Activated CD4-positive, CD25-positive, alpha-beta regulatory T cell treated with anti-CD3 and anti-CD28 coated beads, Interleukin-2, amount 50 U/mL, for 72 hours (primary cell): ENCODE measurements around the gene CEP72.

Source experiments
- DNase-seq: peaks from one replicate; pipeline ENCODE4 v3.0.0; 2021

The CEP72 gene

DNA sequence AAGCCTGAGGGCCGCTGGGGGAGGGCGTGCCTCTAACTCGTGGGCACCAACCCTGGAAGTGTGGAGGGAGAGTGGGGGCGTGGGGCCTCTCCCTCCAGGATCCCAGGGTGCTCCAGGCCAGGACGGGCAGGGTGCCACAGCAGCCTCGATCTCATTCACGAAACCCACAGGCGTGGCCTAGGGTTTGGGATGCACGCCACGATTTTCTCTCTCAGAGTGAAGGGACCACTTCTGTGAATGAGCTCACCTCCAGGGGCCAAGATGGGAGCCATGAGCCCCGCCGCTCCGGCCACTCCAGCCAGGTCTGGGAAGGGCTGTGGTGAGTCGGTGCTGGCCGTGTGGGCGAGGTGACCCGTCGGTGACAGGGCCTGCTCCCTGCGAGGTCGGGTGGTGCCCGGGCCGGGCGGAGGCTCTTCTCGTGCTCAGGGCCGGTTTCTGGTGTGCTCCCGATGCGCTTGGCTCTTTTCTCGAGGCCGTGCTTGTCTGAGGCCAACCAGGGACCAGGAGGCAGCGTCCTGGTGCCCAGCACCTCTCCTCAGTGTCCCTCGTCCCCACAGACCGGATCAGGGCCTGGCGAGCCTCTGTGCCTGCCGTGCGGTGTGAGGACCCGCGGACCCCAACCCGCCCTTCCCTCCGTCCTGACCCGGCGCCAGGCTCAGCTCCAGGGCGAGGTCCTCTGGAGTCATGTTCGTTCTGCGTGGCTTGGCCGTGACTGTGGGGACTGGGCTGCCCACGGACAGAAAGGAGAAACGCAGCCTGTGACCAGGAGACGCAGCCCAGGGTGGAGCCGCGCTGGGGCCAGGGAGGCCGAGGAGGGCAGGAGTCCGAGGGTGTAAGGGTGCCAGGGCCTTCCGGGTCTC, 50.0 kb downstream of the CEP72 start:
- no peak for DNase-seq

GRCh38 chr5:662751-663435, 50.8 kb downstream of the CEP72 start:
- DNase-seq: peak; percentile 24

- no peak for DNase-seq
Measured at GRCh38 chr5:663436-664342, 51.5 kb downstream of the CEP72 start.

- peak; percentile 28 for DNase-seq
Measured at GRCh38 chr5:664343-664993, 52.3 kb downstream of the CEP72 start.

DNA sequence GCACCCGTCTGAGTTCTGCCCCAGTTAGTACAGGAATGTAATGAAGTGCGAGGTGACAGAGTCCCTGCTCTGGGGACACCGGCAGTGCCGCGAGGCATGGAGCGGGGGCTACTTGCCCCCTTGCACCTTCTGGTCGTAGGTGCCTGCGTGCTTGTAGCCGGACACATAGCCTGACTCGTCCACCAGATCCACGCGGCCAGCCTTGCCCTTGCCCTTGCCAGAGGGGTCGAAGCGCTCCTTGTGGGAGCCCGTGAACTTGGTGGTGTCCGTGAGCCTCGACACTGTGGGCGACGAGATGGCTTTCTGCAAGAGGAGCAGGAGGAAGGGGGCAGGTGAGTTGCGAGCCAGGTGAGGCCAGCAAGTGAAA, 52.8 kb downstream of the CEP72 start:
- DNase-seq: peak; percentile 29

DNA sequence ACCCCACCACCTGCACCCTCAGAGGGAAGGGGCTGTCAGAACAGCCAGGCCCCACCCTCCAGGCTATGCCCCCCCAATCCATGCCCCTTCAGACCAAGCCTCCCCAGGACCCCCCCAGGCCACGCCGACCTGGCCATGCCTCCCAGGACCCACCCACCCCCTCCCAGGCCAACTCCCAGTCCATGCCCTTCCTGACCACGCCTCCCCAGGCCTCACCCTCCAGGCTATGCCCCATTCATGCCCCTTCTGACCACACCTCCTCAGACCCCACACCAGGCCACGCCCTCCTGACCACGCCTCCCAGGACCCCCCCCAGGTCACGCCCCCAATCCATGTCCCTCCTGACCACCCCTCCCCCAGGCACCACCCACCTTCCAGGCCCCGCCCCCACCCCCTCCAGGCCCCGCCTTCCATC, 53.4 kb downstream of the CEP72 start:
- no peak for DNase-seq

- DNase-seq: peak; percentile 23
Measured at GRCh38 chr5:665956-666711, 54.0 kb downstream of the CEP72 start.

DNA sequence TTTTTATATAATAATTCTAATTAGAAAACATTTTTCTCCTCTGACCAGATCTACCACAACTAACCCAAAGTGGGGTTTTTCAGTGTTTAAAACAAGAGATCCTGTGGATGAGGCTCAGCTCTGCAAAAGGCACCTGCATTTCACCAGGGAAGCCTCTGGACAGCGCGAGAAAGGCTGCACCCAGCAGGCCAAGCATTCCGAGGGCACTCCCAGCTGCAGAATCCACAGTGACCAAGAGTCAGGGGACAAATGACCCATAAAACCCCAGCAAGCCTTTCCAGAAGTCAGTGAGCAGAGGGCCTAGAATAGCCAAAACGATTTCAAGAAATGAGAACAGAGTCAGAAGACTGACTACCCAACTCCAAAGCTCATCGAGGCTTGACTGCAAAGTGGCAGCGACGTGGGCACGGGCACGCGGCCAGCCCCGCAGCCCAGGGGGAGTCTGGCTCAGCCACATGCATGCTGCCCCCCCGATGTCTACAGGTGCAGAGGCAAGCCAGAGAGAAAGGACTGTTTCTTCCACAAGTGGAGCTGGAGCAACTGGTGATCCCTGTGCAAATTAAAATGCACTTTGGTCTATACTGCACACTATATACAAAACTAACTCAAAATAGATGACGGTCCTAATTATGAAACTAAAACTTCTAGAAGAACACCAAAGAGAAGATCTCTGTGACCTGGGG, 54.8 kb downstream of the CEP72 start:
- no peak for DNase-seq

DNA sequence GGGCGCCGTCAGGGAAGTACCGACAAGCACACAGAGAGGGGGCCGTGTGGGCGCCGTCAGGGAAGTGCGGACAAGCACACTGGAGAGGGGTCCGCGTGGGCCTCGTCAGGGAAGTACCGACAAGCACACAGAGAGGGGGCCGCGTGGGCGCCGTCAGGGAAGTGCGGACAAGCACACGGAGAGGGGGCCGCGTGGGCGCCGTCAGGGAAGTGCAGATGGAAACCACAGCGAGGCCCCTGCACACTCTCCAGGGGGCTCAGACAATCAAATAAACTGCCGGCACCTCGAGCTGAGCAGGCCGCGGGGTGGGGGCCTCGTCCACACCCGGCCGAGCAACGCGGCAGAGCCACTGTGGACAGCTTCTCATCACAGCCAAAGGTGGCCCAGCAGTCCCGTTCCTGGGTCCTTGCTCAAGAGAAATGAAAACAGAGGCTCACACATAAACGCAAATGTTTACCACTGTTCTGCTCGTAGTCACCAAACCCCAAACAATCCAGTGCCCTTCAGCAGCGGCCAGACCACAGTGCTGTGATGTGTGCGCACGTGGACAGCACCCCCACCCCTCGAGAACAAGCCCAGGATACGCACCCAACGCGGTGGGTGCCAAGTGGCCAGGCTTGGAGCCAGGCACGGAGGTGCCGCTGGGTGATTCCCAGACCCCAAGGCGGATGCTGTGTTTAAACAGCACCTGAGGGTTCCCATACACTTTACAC, 56.3 kb downstream of the CEP72 start:
- no peak for DNase-seq

GRCh38 chr5:669111-669841, 57.1 kb downstream of the CEP72 start:
- DNase-seq: peak; percentile 69

DNA sequence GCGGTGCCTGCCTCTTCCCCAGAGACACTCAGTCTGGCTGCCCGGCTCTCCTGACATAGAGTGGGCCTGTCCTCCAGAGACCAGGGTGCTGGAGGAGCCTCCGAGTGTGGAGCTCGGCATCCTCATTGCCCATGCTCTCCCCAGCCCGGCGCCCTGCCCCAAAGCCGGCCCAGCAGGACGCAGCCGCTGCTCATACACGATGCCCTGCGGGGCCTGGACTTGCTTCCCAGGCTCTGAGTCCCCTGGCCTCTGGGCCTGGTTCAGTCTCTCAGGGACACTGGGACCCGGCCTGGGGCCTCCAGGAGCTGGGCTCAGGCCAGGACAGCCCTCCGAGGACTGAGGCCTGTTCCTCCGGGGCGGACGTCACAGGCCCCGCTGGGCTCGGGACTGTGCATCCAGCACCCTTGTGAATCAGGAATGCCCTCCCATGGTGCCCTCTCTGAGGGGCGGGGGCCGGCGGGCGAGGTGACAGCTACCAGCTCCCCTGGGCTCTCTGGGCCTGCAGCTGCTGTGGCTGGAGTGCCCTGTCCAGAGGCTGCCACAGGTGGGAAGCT, 57.8 kb downstream of the CEP72 start:
- DNase-seq: no peak

DNA sequence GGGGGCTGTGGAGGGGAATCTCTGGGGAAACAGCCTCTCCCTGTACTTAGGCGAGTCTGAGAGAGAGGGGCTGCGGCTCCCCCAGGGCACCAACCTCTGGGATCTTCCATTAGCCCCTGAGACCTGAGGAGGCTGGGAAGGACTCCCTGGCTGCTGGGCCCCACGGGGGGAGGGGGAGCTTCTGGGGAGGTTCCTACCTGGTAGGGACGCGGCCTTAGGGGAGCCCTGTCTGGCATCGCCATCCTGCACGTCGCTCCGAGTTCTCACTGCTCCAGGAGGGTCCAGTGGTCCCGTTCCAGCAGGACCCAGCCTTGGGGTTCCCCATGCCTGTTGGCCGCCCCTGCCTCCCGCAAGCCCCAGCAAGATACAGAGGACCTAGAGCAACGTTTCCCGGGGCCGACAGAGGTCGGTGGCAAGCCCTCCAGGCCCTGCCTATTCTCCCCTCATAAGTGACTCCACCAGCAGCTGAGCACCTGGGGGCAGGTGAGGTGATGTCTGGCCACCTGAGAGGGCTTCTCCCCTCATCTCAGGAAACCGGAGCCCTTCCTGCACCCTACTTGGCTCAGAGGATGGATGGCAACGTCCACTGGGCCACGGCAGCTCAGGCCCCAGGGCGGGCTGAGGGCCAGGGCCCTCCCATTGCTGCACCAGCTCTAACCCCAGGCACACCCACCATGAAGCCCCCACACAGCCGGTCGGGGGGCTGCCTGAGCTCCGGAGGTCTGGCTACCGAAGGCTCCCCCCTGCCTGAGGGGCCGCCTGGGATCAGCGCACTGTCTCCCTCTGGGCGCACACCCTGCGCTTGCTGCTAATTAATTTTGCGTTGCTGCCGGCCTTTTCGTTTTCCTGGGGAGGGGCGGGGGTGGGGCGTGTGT, 58.5 kb downstream of the CEP72 start:
- peak; percentile 32 for DNase-seq

DNA sequence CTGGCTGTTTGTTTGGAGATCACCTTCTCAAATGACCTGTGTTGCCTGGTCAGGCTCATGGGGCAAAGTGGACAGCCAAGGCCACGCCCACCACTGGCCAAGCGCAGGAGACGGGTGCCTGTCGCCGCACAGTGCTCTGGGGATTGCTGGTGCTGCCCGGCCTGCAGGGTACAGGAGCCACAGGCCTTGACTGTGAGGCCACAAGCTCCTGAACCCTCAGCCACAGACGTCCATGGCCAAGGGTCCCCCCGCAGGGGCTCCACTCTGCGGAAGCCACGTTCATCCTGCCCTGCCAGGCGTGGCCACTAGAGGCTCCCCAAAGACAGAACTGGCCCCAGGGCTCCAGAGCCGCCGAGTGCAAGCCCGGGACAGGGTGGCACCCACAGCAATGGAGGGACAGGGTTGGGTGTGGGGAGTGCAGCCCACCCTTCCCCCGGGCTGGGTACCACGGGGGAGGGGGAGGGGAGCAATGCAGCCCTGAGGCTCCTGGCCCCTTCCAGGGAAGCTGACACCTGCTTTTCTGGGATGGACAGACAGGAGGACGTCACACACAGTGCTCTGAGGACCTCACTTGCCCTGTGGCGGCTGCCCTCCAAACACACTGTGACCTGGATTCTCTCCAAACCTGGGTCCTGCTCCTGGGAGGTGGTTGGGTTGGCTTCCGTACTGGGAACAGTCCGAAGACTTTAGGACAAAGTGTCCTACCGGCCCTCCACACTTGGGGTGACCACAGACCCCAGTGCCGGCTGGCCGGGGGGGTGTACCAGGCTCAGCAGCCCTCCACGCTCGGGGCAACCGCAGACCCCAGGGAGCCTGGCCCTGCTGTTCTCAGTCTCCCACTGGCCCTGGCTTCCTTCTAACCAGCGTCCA, 59.6 kb downstream of the CEP72 start:
- peak; percentile 70 for DNase-seq

DNA sequence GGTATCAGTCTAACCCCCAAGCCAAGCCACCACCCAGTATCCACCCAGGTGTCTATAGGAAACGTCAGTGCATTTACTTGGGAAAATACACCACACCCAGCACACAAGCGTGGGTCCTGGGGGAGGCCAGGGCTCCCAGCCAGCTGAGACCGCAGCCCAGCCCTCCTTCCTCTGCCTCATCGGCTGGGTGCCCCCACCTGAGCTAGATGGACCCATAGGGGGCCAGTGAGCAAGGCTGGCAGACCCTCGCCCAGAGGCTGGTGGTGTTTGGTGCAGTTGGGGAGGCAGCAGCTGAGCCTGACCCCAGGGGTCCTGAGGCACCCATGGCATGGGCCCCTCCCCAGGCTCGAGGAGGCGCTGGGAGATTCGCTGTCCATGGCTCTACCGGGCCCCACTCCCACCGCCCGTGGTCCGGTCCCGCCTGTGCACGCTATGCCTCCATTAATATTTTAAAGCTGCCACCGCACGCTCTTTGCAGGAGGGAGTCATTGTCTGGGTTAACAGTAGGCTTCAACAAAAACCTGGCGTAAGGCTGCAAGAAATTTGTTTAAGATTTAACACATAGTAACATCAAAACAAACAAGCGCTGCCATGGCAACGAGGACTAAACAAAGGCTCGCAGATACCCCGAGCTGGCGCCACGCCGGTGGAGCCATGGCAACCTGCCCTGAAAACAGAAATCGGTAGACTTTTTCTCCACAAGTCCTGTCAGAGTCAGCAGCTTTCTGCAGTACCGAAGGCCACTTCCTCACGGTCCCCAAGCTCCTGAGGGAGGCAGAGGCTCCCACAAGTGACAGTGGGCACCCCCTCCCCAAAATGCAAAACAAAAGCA, 60.4 kb downstream of the CEP72 start:
- peak; percentile 47 for DNase-seq

- peak; percentile 29 for DNase-seq
Measured at GRCh38 chr5:673161-673830, 61.2 kb downstream of the CEP72 start.
